Calu3 (cell line): ENCODE results near the gene PFKFB2. TPM values are rescaled to one million over a fixed set of nuclear protein-coding genes. Genes with fewer than 3 reads are reported as not detected.

Experiments used
- BruUV-seq: library from RNA; stranded (reverse); fragments of 400-500 nt; replicated peaks from 2 replicates; lab custom pipeline; 2021; lab: Mats Ljungman, UMichigan
- CTCF ChIA-PET: fragments of 300-600 bp; sonication (Branson Sonifier 250); formaldehyde crosslinking; loops from one replicate; lab custom pipeline; 2022; ENCODE audit warnings: antibody characterized with exemption; lab: Charles Lee
- DNase-seq: peaks from one replicate; pipeline ENCODE4 v3.0.0; 2022
- H3K27ac Mint-ChIP-seq: one replicate; pipeline ENCODE4 v1.8.0; 2022; ENCODE audit warnings: mixed read lengths; ENCODE audit not compliant: unreplicated experiment
- H3K27me3 Mint-ChIP-seq: one replicate; pipeline ENCODE4 v1.8.0; 2022; ENCODE audit warnings: mixed read lengths; ENCODE audit not compliant: unreplicated experiment
- H3K36me3 Mint-ChIP-seq: one replicate; pipeline ENCODE4 v1.8.0; 2022; ENCODE audit warnings: mild to moderate bottlenecking, moderate library complexity, mixed read lengths; ENCODE audit not compliant: insufficient read depth, unreplicated experiment
- H3K4me1 Mint-ChIP-seq: one replicate; pipeline ENCODE4 v1.8.0; 2022; ENCODE audit warnings: mild to moderate bottlenecking, low read depth, mixed read lengths; ENCODE audit not compliant: unreplicated experiment
- H3K4me3 Mint-ChIP-seq: one replicate; pipeline ENCODE4 v1.8.0; 2022; ENCODE audit warnings: mild to moderate bottlenecking, low read depth, moderate library complexity, mixed read lengths; ENCODE audit not compliant: unreplicated experiment
- H3K9me3 Mint-ChIP-seq: one replicate; pipeline ENCODE4 v1.8.0; 2022; ENCODE audit warnings: low read depth, mixed read lengths; ENCODE audit not compliant: unreplicated experiment
- intact Hi-C: fragments of 100-400 bp; cut with micrococcal nuclease; formaldehyde crosslinking; loops from one replicate; pipeline ENCODE4 v1.10.0; 2022; ENCODE audit not compliant: unreplicated experiment
- total RNA-seq: library from RNA; stranded (reverse); gene quantifications from 2 replicates; pipeline ENCODE4 v1.2.3, GENCODE V29; 2022
- TF ChIP-seq, protein P1 (sequence below): fragments of 200-600 bp; IDR thresholded peaks from one replicate; pipeline ENCODE4 v1.8.0; 2022; ENCODE audit warnings: antibody characterized with exemption; ENCODE audit not compliant: unreplicated experiment

PFKFB2 gene
- total RNA-seq, 1 experiment from 2014 or later = 54.4 TPM

GRCh38 chr1:207063014-207063413 lies 9.9 kb downstream of the PFKFB2 start:
- intact Hi-C loops = no loop called here
- Mint-ChIP-seq H3K4me3 (no peak overlapping the region), H3K4me1 (peaks cover 11% of the 10 kb centered on the region), H3K27ac (no peak overlapping the region), H3K36me3 (peaks cover 22% of the 10 kb centered on the region), H3K9me3 (no peaks in the 10 kb centered on the region), H3K27me3 (no peaks in the 10 kb centered on the region)
- no TSS peak for BruUV-seq
- no peak for DNase-seq
- CTCF ChIA-PET = no interaction called here
- TF ChIP-seq, protein P1, sequence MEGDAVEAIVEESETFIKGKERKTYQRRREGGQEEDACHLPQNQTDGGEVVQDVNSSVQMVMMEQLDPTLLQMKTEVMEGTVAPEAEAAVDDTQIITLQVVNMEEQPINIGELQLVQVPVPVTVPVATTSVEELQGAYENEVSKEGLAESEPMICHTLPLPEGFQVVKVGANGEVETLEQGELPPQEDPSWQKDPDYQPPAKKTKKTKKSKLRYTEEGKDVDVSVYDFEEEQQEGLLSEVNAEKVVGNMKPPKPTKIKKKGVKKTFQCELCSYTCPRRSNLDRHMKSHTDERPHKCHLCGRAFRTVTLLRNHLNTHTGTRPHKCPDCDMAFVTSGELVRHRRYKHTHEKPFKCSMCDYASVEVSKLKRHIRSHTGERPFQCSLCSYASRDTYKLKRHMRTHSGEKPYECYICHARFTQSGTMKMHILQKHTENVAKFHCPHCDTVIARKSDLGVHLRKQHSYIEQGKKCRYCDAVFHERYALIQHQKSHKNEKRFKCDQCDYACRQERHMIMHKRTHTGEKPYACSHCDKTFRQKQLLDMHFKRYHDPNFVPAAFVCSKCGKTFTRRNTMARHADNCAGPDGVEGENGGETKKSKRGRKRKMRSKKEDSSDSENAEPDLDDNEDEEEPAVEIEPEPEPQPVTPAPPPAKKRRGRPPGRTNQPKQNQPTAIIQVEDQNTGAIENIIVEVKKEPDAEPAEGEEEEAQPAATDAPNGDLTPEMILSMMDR = no peak

- TF ChIP-seq, protein P1 = no peak
- no peak for DNase-seq
- H3K9me3 Mint-ChIP-seq = no peaks in the 10 kb centered on the region
- peaks cover 11% of the 10 kb centered on the region for H3K4me1 Mint-ChIP-seq
- no peaks in the 10 kb centered on the region for H3K27me3 Mint-ChIP-seq
- H3K27ac Mint-ChIP-seq = no peak overlapping the region
- peaks cover 21% of the 10 kb centered on the region for H3K36me3 Mint-ChIP-seq
- CTCF ChIA-PET = no interaction called here
- no peak overlapping the region for H3K4me3 Mint-ChIP-seq
- BruUV-seq = no TSS peak
- intact Hi-C loops = no loop called here
Measured at GRCh38 chr1:207064561-207064960, 11.5 kb downstream of the PFKFB2 start.

GRCh38 chr1:207067185-207067584 lies 14.1 kb downstream of the PFKFB2 start:
- no peak for DNase-seq
- TF ChIP-seq, protein P1 = no peak
- intact Hi-C loops = no loop called here
- Mint-ChIP-seq H3K9me3 (no peaks in the 10 kb centered on the region), H3K27me3 (no peaks in the 10 kb centered on the region), H3K4me1 (peaks cover 11% of the 10 kb centered on the region), H3K27ac (no peak overlapping the region), H3K4me3 (no peak overlapping the region), H3K36me3 (peaks cover 15% of the 10 kb centered on the region)
- no TSS peak for BruUV-seq
- CTCF ChIA-PET = no interaction called here

- Mint-ChIP-seq H3K9me3 (no peaks in the 10 kb centered on the region), H3K27me3 (no peaks in the 10 kb centered on the region), H3K4me3 (no peak overlapping the region), H3K4me1 (peaks cover 11% of the 10 kb centered on the region), H3K36me3 (peaks cover 18% of the 10 kb centered on the region), H3K27ac (no peak overlapping the region)
- DNase-seq = no peak
- intact Hi-C loops = no loop called here
- TF ChIP-seq, protein P1 = no peak
- CTCF ChIA-PET = no interaction called here
- no TSS peak for BruUV-seq
Measured at GRCh38 chr1:207067665-207068064, 14.6 kb downstream of the PFKFB2 start.
